PFSK-1 (cell line): ENCODE results near the gene RIC8A.

Experiments
- POLR2AphosphoS5 ChIP-seq: IDR thresholded peaks from 2 replicates; pipeline ENCODE4 v1.6.1; 2012; ENCODE audit warnings: low read depth, mild to moderate bottlenecking, control low read depth, low read length, moderate library complexity
- REST ChIP-seq, 2 experiments: IDR thresholded peaks; 2 replicates each; pipeline versions ENCODE4 v1.6.1 to v1.8.0; 2011 to 2012; ENCODE audit warnings: low read depth in 2 of 2, low read length in 2 of 2, control low read depth in 1 of 2, inconsistent platforms in 1 of 2, mild to moderate bottlenecking in 1 of 2, moderate library complexity in 1 of 2; ENCODE audit not compliant: insufficient read depth in 1 of 2
- SIN3A ChIP-seq: IDR thresholded peaks from 2 replicates; pipeline ENCODE4 v1.6.1; 2012; ENCODE audit warnings: mild to moderate bottlenecking, low read length, moderate library complexity, borderline replicate concordance; ENCODE audit not compliant: insufficient read depth
- TAF1 ChIP-seq: IDR thresholded peaks from 2 replicates; pipeline ENCODE4 v1.6.1; 2012; ENCODE audit warnings: low read length, control low read depth, borderline replicate concordance; ENCODE audit not compliant: insufficient read depth

- TF ChIP-seq REST (IDR thresholded peaks at IDR 0.05; ENCODE audit: insufficient read depth in 1 of 2, low read depth in 2 of 2, low read length in 2 of 2): no peak
- TF ChIP-seq POLR2AphosphoS5: no peak
- no peak for TF ChIP-seq TAF1
- no peak for TF ChIP-seq SIN3A
These were observed 2.0 kb downstream of the RIC8A start for GRCh38 chr11:209275-210121.
